ENCODE results near the gene RETNLB. TPM values are rescaled to one million over a fixed set of nuclear protein-coding genes. Genes with fewer than 3 reads are reported as not detected.
A peak's percentile ranks its signal among the peaks of the same experiment; 100 is the strongest.

RETNLB gene
- polyA plus RNA-seq, 1 of the 3 experiments (the other 2 are of a cell fraction), result not detected

- H3K4me2 ChIP-seq, result no peak overlapping the region
- H3K36me3 ChIP-seq (replicated peaks in 1 of 2; ENCODE audit: control insufficient read depth in 1 of 2, insufficient read depth in 2 of 2, low read length in 1 of 2), result no peaks in the 10 kb centered on the region
- CTCF ChIA-PET, result interaction anchor here (1.3 kb wide), 1 partner anchor 11 kb away, joined by 4 read pairs; no protein-coding TSS in a partner anchor
- no peaks in the 10 kb centered on the region for H3F3A ChIP-seq (replicated peaks; ENCODE audit: insufficient read depth)
- no peak overlapping the region for H3K9ac ChIP-seq
- H4K20me1 ChIP-seq (ENCODE audit: insufficient read depth), result no peaks in the 10 kb centered on the region
- H3K4me3 ChIP-seq (ENCODE audit: low read depth in 2 of 2, low read length in 1 of 2), result no peak overlapping the region
- H3K9me3 ChIP-seq, result no peaks in the 10 kb centered on the region
- POLR2A ChIA-PET, result no interaction called here
- WGBS (ENCODE audit: low lambda C conversion rate), result 9% methylated on average over 1 of the region's 1 CpG
- no peak overlapping the region for H3K27ac ChIP-seq (ENCODE audit: low read depth in 2 of 2, low read length in 1 of 2)
- no peak overlapping the region for H2AFZ ChIP-seq (ENCODE audit: low read depth)
- H3K9me2 ChIP-seq, result no peaks in the 10 kb centered on the region
- TF ChIP-seq RAD21 (IDR thresholded peaks at IDR 0.05; ENCODE audit: low read length), result no peak
- no peaks in the 10 kb centered on the region for H3K27me3 ChIP-seq (ENCODE audit: insufficient read depth)
- DNase-seq, result no peak
- H3K4me1 ChIP-seq (ENCODE audit: control insufficient read depth in 1 of 2, insufficient read depth in 2 of 2, low read depth in 1 of 2, low read length in 1 of 2), result no peaks in the 10 kb centered on the region; a peak in 1 of 4 replicates
- H3K79me2 ChIP-seq (ENCODE audit: insufficient read depth), result no peaks in the 10 kb centered on the region
Observed at GRCh38 chr3:108728934-108729333, 28.3 kb downstream of the RETNLB start.

- DNase-seq, result peak; percentile 27
- CTCF ChIA-PET, result interaction anchor here (0.7 kb wide), 1 partner anchor 57 kb away, joined by 3 read pairs; no protein-coding TSS in a partner anchor
- Histone ChIP-seq H3K27ac (ENCODE audit: low read depth in 2 of 2, low read length in 1 of 2) (no peak overlapping the region), H3K9ac (no peak overlapping the region), H3K4me2 (no peak overlapping the region), H3K9me2 (no peaks in the 10 kb centered on the region), H4K20me1 (ENCODE audit: insufficient read depth) (no peaks in the 10 kb centered on the region), H2AFZ (ENCODE audit: low read depth) (no peak overlapping the region), H3K27me3 (ENCODE audit: insufficient read depth) (no peaks in the 10 kb centered on the region), H3K36me3 (replicated peaks in 1 of 2; ENCODE audit: control insufficient read depth in 1 of 2, insufficient read depth in 2 of 2, low read length in 1 of 2) (no peaks in the 10 kb centered on the region), H3K79me2 (ENCODE audit: insufficient read depth) (no peaks in the 10 kb centered on the region), H3K4me3 (ENCODE audit: low read depth in 2 of 2, low read length in 1 of 2) (no peak overlapping the region), H3K4me1 (ENCODE audit: control insufficient read depth in 1 of 2, insufficient read depth in 2 of 2, low read depth in 1 of 2, low read length in 1 of 2) (no peaks in the 10 kb centered on the region; a peak in 1 of 4 replicates), H3K9me3 (no peaks in the 10 kb centered on the region), H3F3A (replicated peaks; ENCODE audit: insufficient read depth) (no peaks in the 10 kb centered on the region)
- POLR2A ChIA-PET, result interaction anchor here (0.7 kb wide), 1 partner anchor 139 kb away, joined by 5 read pairs; the partner anchor contains the start of gene CIP2A
- TF ChIP-seq FOXJ3 (CRISPR knock-in tag; IDR thresholded peaks at IDR 0.05) (no peak), TAF1 (IDR thresholded peaks at IDR 0.05; ENCODE audit: borderline replicate concordance, low read depth, low read length) (no peak), FOXM1 (IDR thresholded peaks at IDR 0.05; ENCODE audit: low read depth) (no peak), GATA2 (CRISPR knock-in tag; IDR thresholded peaks at IDR 0.05) (peak; percentile 65), RCOR1 (IDR thresholded peaks at IDR 0.05; ENCODE audit: low read length) (no peak)
- TF ChIP-seq, protein P1, sequence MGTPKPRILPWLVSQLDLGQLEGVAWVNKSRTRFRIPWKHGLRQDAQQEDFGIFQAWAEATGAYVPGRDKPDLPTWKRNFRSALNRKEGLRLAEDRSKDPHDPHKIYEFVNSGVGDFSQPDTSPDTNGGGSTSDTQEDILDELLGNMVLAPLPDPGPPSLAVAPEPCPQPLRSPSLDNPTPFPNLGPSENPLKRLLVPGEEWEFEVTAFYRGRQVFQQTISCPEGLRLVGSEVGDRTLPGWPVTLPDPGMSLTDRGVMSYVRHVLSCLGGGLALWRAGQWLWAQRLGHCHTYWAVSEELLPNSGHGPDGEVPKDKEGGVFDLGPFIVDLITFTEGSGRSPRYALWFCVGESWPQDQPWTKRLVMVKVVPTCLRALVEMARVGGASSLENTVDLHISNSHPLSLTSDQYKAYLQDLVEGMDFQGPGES (IDR thresholded peaks at IDR 0.05; ENCODE audit: low read depth, low read length), result no peak
Observed at GRCh38 chr3:108728105-108728504, 29.1 kb downstream of the RETNLB start.

DNA sequence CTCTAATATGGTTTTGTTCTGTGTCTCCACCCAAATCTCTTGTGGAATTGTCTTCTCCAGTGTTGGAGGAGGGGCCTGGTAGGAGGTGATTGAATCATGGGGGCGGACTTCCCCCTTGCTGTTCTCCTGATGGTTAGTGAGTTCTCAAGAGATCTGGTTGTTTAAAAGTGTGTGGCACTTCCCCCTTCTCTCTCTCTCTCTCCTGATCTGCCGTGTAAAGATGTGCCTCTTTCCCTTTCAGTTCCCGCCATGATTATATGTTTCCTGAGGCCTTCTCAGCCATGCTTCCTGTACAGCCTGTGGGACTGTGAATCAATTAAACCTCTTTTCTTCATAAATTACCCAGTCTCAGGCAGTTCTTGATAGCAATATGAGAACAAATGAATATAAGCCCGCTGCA lies 33.1 kb downstream of the RETNLB start:
- H3K9me2 ChIP-seq, result no peaks in the 10 kb centered on the region
- no peak overlapping the region for H3K9ac ChIP-seq
- H3K27me3 ChIP-seq (ENCODE audit: insufficient read depth), result no peaks in the 10 kb centered on the region
- no peaks in the 10 kb centered on the region for H3K79me2 ChIP-seq (ENCODE audit: insufficient read depth)
- peaks cover 0 to 4% of the 10 kb centered on the region in 2 experiments; a peak in 2 of 4 replicates for H3K4me1 ChIP-seq (ENCODE audit: control insufficient read depth in 1 of 2, insufficient read depth in 2 of 2, low read depth in 1 of 2, low read length in 1 of 2)
- H3K4me2 ChIP-seq, result no peak overlapping the region
- peaks cover 7% of the 10 kb centered on the region for H3F3A ChIP-seq (replicated peaks; ENCODE audit: insufficient read depth)
- CTCF ChIA-PET, result no interaction called here
- H3K27ac ChIP-seq (ENCODE audit: low read depth in 2 of 2, low read length in 1 of 2), result no peak overlapping the region
- H4K20me1 ChIP-seq (ENCODE audit: insufficient read depth), result no peaks in the 10 kb centered on the region
- no peak overlapping the region for H3K4me3 ChIP-seq (ENCODE audit: low read depth in 2 of 2, low read length in 1 of 2)
- H3K36me3 ChIP-seq (replicated peaks in 1 of 2; ENCODE audit: control insufficient read depth in 1 of 2, insufficient read depth in 2 of 2, low read length in 1 of 2), result no peaks in the 10 kb centered on the region
- WGBS (ENCODE audit: low lambda C conversion rate), result 54% methylated on average over 4 of the region's 4 CpGs
- no peak overlapping the region for H2AFZ ChIP-seq (ENCODE audit: low read depth)
- H3K9me3 ChIP-seq, result no peaks in the 10 kb centered on the region
- DNase-seq, result no peak
- POLR2A ChIA-PET, result no interaction called here
- no peak for TF ChIP-seq SMC3 (IDR thresholded peaks at IDR 0.05; ENCODE audit: low read depth, low read length)
- no peak for TF ChIP-seq MAX (IDR thresholded peaks at IDR 0.05; ENCODE audit: low read depth)
- TF ChIP-seq, protein P2, sequence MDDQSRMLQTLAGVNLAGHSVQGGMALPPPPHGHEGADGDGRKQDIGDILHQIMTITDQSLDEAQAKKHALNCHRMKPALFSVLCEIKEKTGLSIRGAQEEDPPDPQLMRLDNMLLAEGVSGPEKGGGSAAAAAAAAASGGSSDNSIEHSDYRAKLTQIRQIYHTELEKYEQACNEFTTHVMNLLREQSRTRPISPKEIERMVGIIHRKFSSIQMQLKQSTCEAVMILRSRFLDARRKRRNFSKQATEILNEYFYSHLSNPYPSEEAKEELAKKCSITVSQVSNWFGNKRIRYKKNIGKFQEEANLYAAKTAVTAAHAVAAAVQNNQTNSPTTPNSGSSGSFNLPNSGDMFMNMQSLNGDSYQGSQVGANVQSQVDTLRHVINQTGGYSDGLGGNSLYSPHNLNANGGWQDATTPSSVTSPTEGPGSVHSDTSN (IDR thresholded peaks at IDR 0.05), result no peak
- no peak for TF ChIP-seq ELF1 (IDR thresholded peaks at IDR 0.05)
- no peak for TF ChIP-seq EZH2phosphoT487 (IDR thresholded peaks at IDR 0.05; ENCODE audit: borderline replicate concordance, low read depth)
- TF ChIP-seq POLR2AphosphoS5 (IDR thresholded peaks at IDR 0.05; ENCODE audit: low read depth, low read length), result no peak
- TF ChIP-seq EP300 (IDR thresholded peaks at IDR 0.05; ENCODE audit: borderline replicate concordance in 1 of 2, low read depth in 1 of 2, low read length in 1 of 2), result no peak
- TF ChIP-seq TEAD4 (IDR thresholded peaks at IDR 0.05; ENCODE audit: borderline replicate concordance, insufficient read depth), result no peak
- no peak for TF ChIP-seq RAD21 (IDR thresholded peaks at IDR 0.05; ENCODE audit: low read length)
- TF ChIP-seq USF1 (IDR thresholded peaks at IDR 0.05; ENCODE audit: borderline replicate concordance, low read depth), result no peak
- TF ChIP-seq, protein P3, sequence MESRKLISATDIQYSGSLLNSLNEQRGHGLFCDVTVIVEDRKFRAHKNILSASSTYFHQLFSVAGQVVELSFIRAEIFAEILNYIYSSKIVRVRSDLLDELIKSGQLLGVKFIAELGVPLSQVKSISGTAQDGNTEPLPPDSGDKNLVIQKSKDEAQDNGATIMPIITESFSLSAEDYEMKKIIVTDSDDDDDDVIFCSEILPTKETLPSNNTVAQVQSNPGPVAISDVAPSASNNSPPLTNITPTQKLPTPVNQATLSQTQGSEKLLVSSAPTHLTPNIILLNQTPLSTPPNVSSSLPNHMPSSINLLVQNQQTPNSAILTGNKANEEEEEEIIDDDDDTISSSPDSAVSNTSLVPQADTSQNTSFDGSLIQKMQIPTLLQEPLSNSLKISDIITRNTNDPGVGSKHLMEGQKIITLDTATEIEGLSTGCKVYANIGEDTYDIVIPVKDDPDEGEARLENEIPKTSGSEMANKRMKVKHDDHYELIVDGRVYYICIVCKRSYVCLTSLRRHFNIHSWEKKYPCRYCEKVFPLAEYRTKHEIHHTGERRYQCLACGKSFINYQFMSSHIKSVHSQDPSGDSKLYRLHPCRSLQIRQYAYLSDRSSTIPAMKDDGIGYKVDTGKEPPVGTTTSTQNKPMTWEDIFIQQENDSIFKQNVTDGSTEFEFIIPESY (IDR thresholded peaks at IDR 0.05; ENCODE audit: borderline replicate concordance, low read depth), result no peak
- no peak for TF ChIP-seq RCOR1 (IDR thresholded peaks at IDR 0.05; ENCODE audit: low read length)
